HepG2 (cell line): ENCODE measurements around the gene CLASRP. TPM values are rescaled to one million over a fixed set of nuclear protein-coding genes. Genes with fewer than 3 reads are reported as not detected.

ENCODE experiments used
- ATAC-seq: fragments of 200-7000 bp; cut with Tn5 transposase; 3 replicates; pipeline ENCODE4 v1.9.1; 2020; ENCODE audit warnings: mild to moderate bottlenecking, moderate library complexity
- BruUV-seq: library from RNA; stranded (reverse); fragments of 400-500 nt; replicated peaks from 2 replicates; lab custom pipeline; 2021; lab: Mats Ljungman, UMichigan
- CTCF ChIA-PET: fragments of 300-600 bp; formaldehyde crosslinking; extraction: SDS; loops from one replicate; lab custom pipeline; 2021; ENCODE audit warnings: low total read pairs, inconsistent platforms, low intra/inter-chr PET ratio; lab: Yijun Ruan, JAX
- POLR2A ChIA-PET: fragments of 350-600 bp; sonication (Branson Sonifier 250); formaldehyde crosslinking; loops from one replicate; lab custom pipeline; 2020; ENCODE audit warnings: antibody characterized with exemption, inconsistent platforms; lab: Yijun Ruan, JAX
- DNase-seq: peaks from one replicate; pipeline ENCODE4 v3.0.0-alpha.2; 2015; ENCODE audit warnings: low spot score
- FAIRE-seq: peaks from 3 replicates; lab custom pipeline; 2011; peaks lifted over from hg19 to GRCh38; lab: Jason Lieb, UNC
- H2AFZ ChIP-seq: one replicate; pipeline ENCODE4 v1.6.1; 2011; ENCODE audit warnings: low read length, inconsistent platforms
- H3K27ac ChIP-seq: fragments of 300-600 bp; 3 replicates; pipeline ENCODE4 v1.8.0; 2011; ENCODE audit warnings: mixed run types, mild to moderate bottlenecking, mixed read lengths, low read length, inconsistent platforms; ENCODE audit not compliant: insufficient read depth; ENCODE audit errors: extremely low read length
- H3K27me3 ChIP-seq, 2 experiments: fragments of 200-600 bp in 1 of 2; 2 replicates in 1 of 2; 3 replicates in 1 of 2; pipeline versions ENCODE4 v1.6.0 to v1.8.0; 2011; ENCODE audit warnings: low read length in 2 of 2, mild to moderate bottlenecking in 2 of 2, moderate library complexity in 2 of 2, inconsistent platforms in 1 of 2; ENCODE audit not compliant: insufficient read depth in 2 of 2, control insufficient read depth in 1 of 2
- H3K36me3 ChIP-seq, 2 experiments: fragments of 200-600 bp in 1 of 2; replicated peaks in 1 of 2; 2 replicates in 1 of 2; 3 replicates in 1 of 2; pipeline versions ENCODE4 v1.5.1 to v1.8.0; 2011; ENCODE audit warnings: low read length in 2 of 2, inconsistent platforms in 1 of 2; ENCODE audit not compliant: insufficient read depth in 2 of 2, control insufficient read depth in 1 of 2
- H3K4me1 ChIP-seq: 2 replicates; pipeline ENCODE4 v1.5.1; 2012; ENCODE audit warnings: low read length, inconsistent platforms; ENCODE audit not compliant: insufficient read depth
- H3K4me2 ChIP-seq: 2 replicates; pipeline ENCODE4 v1.6.0; 2011; ENCODE audit warnings: low read depth, low read length, inconsistent platforms
- H3K4me3 ChIP-seq, 3 experiments: fragments of 200-600 bp in 1 of 3; sonication (generic), shearing (Covaris generic) in 1 of 3; replicated peaks in 1 of 3; 2 replicates each; pipeline ENCODE4 v1.5.1; 2011 to 2016; ENCODE audit warnings: low read length in 3 of 3, inconsistent platforms in 2 of 3, low read depth in 2 of 3, mild to moderate bottlenecking in 2 of 3, control low read depth in 1 of 3, mixed read lengths in 1 of 3; ENCODE audit not compliant: insufficient read depth in 1 of 3
- H3K79me2 ChIP-seq: one replicate; pipeline ENCODE4 v1.6.1; 2011; ENCODE audit warnings: low read length, inconsistent platforms; ENCODE audit not compliant: insufficient read depth
- H3K9ac ChIP-seq: 2 replicates; pipeline ENCODE4 v1.6.0; 2011; ENCODE audit warnings: mild to moderate bottlenecking, low read depth, low read length, inconsistent platforms; ENCODE audit not compliant: insufficient read depth
- H3K9me3 ChIP-seq: 2 replicates; pipeline ENCODE4 v1.5.1; 2012; ENCODE audit warnings: mild to moderate bottlenecking, low read length
- H4K20me1 ChIP-seq: 2 replicates; pipeline ENCODE4 v1.6.0; 2011; ENCODE audit warnings: inconsistent platforms, mild to moderate bottlenecking, low read length, moderate library complexity; ENCODE audit not compliant: insufficient read depth
- JUN ChIP-seq: sonication (generic); formaldehyde crosslinking; IDR thresholded peaks from 2 replicates; pipeline ENCODE4 v1.4.0; 2020; ENCODE audit warnings: mild to moderate bottlenecking, missing genetic modification reagents
- KDM1A ChIP-seq: IDR thresholded peaks from 2 replicates; pipeline ENCODE4 v1.6.1; 2016; ENCODE audit warnings: missing compliant biosample characterization
- NCOR1 ChIP-seq: fragments of 200-600 bp; sonication (generic); IDR thresholded peaks from 2 replicates; pipeline ENCODE4 v1.7.0; 2017; ENCODE audit warnings: antibody characterized with exemption, low read length, borderline replicate concordance
- RCOR2 ChIP-seq: IDR thresholded peaks from 2 replicates; pipeline ENCODE4 v1.6.1; 2016; ENCODE audit warnings: missing biosample characterization, missing genetic modification reagents
- TBX3 ChIP-seq: fragments of 450-650 bp; IDR thresholded peaks from 2 replicates; pipeline ENCODE4 v1.6.1; 2017; ENCODE audit warnings: antibody characterized with exemption, mild to moderate bottlenecking, inconsistent platforms, borderline replicate concordance
- TFAP4 ChIP-seq: sonication (generic); IDR thresholded peaks from 2 replicates; pipeline ENCODE4 v1.6.1; 2016; ENCODE audit warnings: low read depth, borderline replicate concordance
- ZNF256 ChIP-seq: sonication (generic); formaldehyde crosslinking; conservative IDR thresholded peaks from 2 replicates; pipeline ENCODE4 v1.4.0; 2020; ENCODE audit warnings: missing genetic modification reagents
- ZNF3 ChIP-seq: IDR thresholded peaks from 2 replicates; pipeline ENCODE4 v1.7.0; 2017; ENCODE audit warnings: inconsistent platforms
- ZNF766 ChIP-seq: sonication (generic); formaldehyde crosslinking; IDR thresholded peaks from 2 replicates; pipeline ENCODE4 v1.5.0; 2020; ENCODE audit warnings: missing genetic modification reagents, borderline replicate concordance
- WGBS: methylation state at CpG from one replicate; pipeline ENCODE4 v1.1.6; 2017; ENCODE audit warnings: low lambda C conversion rate; 5-methylcytosine and 5-hydroxymethylcytosine counted together
- in situ Hi-C: cut with HindIII; loops from 2 replicates; pipeline ENCODE4 v1.10.0; 2017; ENCODE audit warnings: low pct_unique_long_range_greater_than_20kb; ENCODE audit not compliant: extremely low pct_ligation_motif_present
- intact Hi-C: fragments of 100-400 bp; cut with micrococcal nuclease; formaldehyde crosslinking; loops from one replicate; pipeline ENCODE4 v1.10.0; 2022; ENCODE audit not compliant: unreplicated experiment
- polyA plus RNA-seq, 8 experiments: library from polyadenylated mRNA; depleted of rRNA in 3 of 8; stranded (reverse) in 7 of 8; unstranded in 1 of 8; fragments of >200 nt; fragmentation: Illumina TruSeq in 4 of 8; extraction: Trizol in 4 of 8; gene quantifications; 2 replicates each; pipeline versions ENCODE4 v1.2.1 to v1.2.3, GENCODE V29; 2011 to 2016; ENCODE audit warnings: low read depth in 4 of 8, missing spikeins in 1 of 8, mixed read lengths in 1 of 8; ENCODE audit not compliant: insufficient read depth in 1 of 8
- total RNA-seq, 5 experiments: library from RNA; depleted of rRNA; stranded (reverse); fragments of >200 nt; fragmentation: Illumina TruSeq; extraction: Trizol; gene quantifications; 2 replicates each; pipeline ENCODE4 v1.2.3, GENCODE V29; 2016; ENCODE audit warnings: low read depth in 1 of 5
- TF ChIP-seq, protein P1 (sequence below): sonication (generic); formaldehyde crosslinking; IDR thresholded peaks from 2 replicates; pipeline ENCODE4 v1.4.0; 2020; ENCODE audit warnings: missing genetic modification reagents

The CLASRP gene
- total and polyA plus RNA-seq, 2 of the 13 experiments (the other 11 are each of a cell fraction or from before 2014, with no cell fraction given) = 32.0 to 51.4 TPM

DNA sequence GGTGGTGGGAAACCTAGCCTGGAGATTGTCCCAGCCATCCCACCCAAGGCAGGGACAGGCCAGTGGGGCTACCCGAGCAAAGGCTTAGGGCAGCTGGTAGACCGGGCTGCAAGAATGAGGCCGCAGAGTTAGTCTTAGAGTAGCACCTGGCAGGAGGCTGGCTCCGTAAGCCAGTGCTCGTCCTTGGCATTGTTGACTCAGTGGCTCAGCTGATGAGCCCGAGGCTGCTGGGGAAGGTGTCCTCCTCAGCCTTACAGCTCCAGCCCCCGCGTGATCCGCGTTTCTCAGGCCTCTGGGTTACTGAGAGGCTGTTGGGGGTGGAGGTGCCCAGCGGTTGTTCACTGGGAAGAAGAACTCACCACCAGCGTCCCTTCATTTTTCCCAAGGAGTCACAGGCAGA, 78.8 kb downstream of the CLASRP start:
- H2AFZ ChIP-seq = no peak overlapping the region
- no peak overlapping the region for H3K4me2 ChIP-seq
- no TSS peak for BruUV-seq
- H3K27me3 ChIP-seq = no peaks in the 10 kb centered on the region
- POLR2A ChIA-PET = interaction anchor here (1.1 kb wide), 1 partner anchor 19 kb away, joined by 3 read pairs; no protein-coding TSS in a partner anchor
- TF ChIP-seq ZNF766 (CRISPR knock-in tag) (no peak), JUN (CRISPR knock-in tag) (no peak), RCOR2 (CRISPR knock-in tag) (no peak), TBX3 (no peak), KDM1A (CRISPR knock-in tag) (no peak), ZNF3 (CRISPR knock-in tag) (no peak), TFAP4 (peak; percentile 52; the same call in 1 of the 2 replicates), NCOR1 (no peak), ZNF256 (CRISPR knock-in tag) (no peak)
- TF ChIP-seq, protein P1, sequence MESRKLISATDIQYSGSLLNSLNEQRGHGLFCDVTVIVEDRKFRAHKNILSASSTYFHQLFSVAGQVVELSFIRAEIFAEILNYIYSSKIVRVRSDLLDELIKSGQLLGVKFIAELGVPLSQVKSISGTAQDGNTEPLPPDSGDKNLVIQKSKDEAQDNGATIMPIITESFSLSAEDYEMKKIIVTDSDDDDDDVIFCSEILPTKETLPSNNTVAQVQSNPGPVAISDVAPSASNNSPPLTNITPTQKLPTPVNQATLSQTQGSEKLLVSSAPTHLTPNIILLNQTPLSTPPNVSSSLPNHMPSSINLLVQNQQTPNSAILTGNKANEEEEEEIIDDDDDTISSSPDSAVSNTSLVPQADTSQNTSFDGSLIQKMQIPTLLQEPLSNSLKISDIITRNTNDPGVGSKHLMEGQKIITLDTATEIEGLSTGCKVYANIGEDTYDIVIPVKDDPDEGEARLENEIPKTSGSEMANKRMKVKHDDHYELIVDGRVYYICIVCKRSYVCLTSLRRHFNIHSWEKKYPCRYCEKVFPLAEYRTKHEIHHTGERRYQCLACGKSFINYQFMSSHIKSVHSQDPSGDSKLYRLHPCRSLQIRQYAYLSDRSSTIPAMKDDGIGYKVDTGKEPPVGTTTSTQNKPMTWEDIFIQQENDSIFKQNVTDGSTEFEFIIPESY (CRISPR knock-in tag) = peak; percentile 45; the same call in 1 of the 2 replicates
- TF ChIP-seq, all 625 proteins: peak for 2
- H4K20me1 ChIP-seq = peaks cover 19% of the 10 kb centered on the region
- FAIRE-seq (no peak), ATAC-seq (no peak), DNase-seq (no peak)
- peaks cover 73% of the 10 kb centered on the region for H3K79me2 ChIP-seq
- intact Hi-C loops (no loop called here), in situ Hi-C loops (no loop called here)
- H3K36me3 ChIP-seq = peaks cover 0 to 2% of the 10 kb centered on the region in 2 experiments; a peak in 2 of 5 replicates
- H3K4me3 ChIP-seq = no peak overlapping the region
- CTCF ChIA-PET = no interaction called here
- no CpG with 5 or more reads among the region's 12 CpGs for WGBS
- no peaks in the 10 kb centered on the region for H3K9me3 ChIP-seq
- peaks cover 27% of the 10 kb centered on the region for H3K4me1 ChIP-seq
- no peak overlapping the region for H3K9ac ChIP-seq
- H3K27ac ChIP-seq = no peak overlapping the region
